ENCODE results near the gene MAD1L1. TPM values are rescaled to one million over a fixed set of nuclear protein-coding genes. Genes with fewer than 3 reads are reported as not detected.

The MAD1L1 gene
- total and polyA plus RNA-seq, 2 of the 8 experiments (the other 6 are each of a cell fraction or from before 2014, with no cell fraction given) = 40.4 to 44.6 TPM

DNA sequence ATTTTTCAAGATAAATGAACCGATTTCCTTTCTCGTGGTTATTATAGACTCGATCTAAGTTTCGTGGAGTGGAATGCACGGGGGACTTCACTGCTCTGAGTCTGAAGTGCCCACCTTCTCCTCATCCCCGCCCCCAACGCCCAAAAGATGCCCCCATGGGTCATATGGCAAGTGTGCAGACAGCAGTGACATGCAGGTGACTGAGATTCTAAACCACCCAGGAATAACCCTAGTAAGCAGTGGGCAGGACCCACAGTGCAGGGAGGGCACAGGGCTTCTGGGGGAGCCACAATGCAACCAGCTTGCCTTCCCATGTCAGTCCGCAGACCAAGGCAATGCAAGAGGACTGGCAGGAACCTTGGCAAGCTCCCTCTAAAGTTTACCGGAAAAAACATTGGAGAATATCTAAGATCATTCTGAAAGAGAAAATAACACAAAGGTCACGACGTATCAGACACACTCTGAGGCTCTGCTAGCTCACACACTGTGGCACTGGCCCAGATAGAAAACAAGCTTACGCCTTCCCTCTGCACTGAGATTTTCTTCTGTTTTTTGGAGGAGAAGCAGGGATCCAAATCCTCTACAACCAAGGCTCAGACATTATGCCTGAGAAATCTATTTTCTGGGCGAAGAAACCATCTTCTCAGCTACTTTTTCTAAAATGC is 239.6 kb downstream of the MAD1L1 start:
- no peak overlapping the region for H4K91ac ChIP-seq (replicated peaks; ENCODE audit: insufficient read length, low read length)
- no peaks in the 10 kb centered on the region for H3K9me3 ChIP-seq (ENCODE audit: insufficient read depth in 2 of 2, low read depth in 1 of 2, low read length in 1 of 2)
- POLR2A ChIA-PET (ENCODE audit: partially characterized antibody) = interaction anchor here (1.1 kb wide), 1 partner anchor 9 kb away, joined by 3 read pairs; no protein-coding TSS in a partner anchor
- peaks cover 2% of the 10 kb centered on the region; the same call in 1 of the 2 replicates for H3K79me1 ChIP-seq (ENCODE audit: low read depth, low read length)
- H3K79me2 ChIP-seq (ENCODE audit: control insufficient read depth in 1 of 2, insufficient read depth in 2 of 2, low read length in 2 of 2) = no peaks in the 10 kb centered on the region
- no peak overlapping the region for H2BK12ac ChIP-seq (ENCODE audit: low read depth, low read length)
- no peak overlapping the region for H2BK5ac ChIP-seq (ENCODE audit: low read depth, low read length)
- H4K20me1 ChIP-seq (replicated peaks in 1 of 2; ENCODE audit: control insufficient read depth in 1 of 2, insufficient read depth in 2 of 2, low read length in 2 of 2) = peaks cover 1 to 2% of the 10 kb centered on the region in 2 experiments
- DNase-seq (ENCODE audit: low read depth in 1 of 2, low spot score in 2 of 2) (no peak), FAIRE-seq (no peak)
- WGBS, 2 experiments (ENCODE audit: extremely low coverage in 1 of 2, insufficient coverage in 1 of 2, insufficient read length in 1 of 2, insufficient replicate concordance in 2 of 2, low coverage in 1 of 2, low lambda C conversion rate in 2 of 2, missing lambda C conversion rate in 1 of 2) = 78% methylated on average over 13 of the region's 13 CpGs; no CpG with 5 or more reads in 1 of the 2 experiments
- H3K23ac ChIP-seq (ENCODE audit: insufficient read length) = no peak overlapping the region
- no peak overlapping the region for H3K27ac ChIP-seq (ENCODE audit: low read depth, low read length)
- H3K9ac ChIP-seq (replicated peaks in 1 of 4; ENCODE audit: extremely low read depth in 1 of 4, low read depth in 3 of 4, low read length in 3 of 4) = no peak overlapping the region; a peak in 1 of 7 replicates
- no peak overlapping the region for H4K5ac ChIP-seq (ENCODE audit: insufficient read length, low read depth, low read length)
- H3K36me3 ChIP-seq (ENCODE audit: control insufficient read depth in 2 of 4, insufficient read depth in 4 of 4, low read length in 3 of 4) = no peaks in the 10 kb centered on the region
- no peaks in the 10 kb centered on the region for H3K27me3 ChIP-seq (replicated peaks in 1 of 4; ENCODE audit: control insufficient read depth in 3 of 4, extremely low read depth in 1 of 4, insufficient read depth in 3 of 4, low read length in 3 of 4)
- CTCF ChIA-PET (ENCODE audit: partially characterized antibody) = interaction anchor here (0.5 to 2.4 kb wide), 4 partner anchors 15 to 199 kb away, joined by 3 to 9 read pairs (median 3); no protein-coding TSS in a partner anchor
- no peak overlapping the region for H3K18ac ChIP-seq (ENCODE audit: extremely low read depth, low read length)
- no peak overlapping the region; the same call in 1 of the 2 replicates for H4K8ac ChIP-seq (ENCODE audit: extremely low read depth, insufficient read depth, low read length)
- no peak overlapping the region for H3K4me2 ChIP-seq (ENCODE audit: insufficient read depth in 1 of 2, low read depth in 2 of 2, low read length in 2 of 2)
- H3K14ac ChIP-seq (ENCODE audit: insufficient read length) = no peak overlapping the region
- no peak overlapping the region for H2BK20ac ChIP-seq (ENCODE audit: low read length)
- H3K4ac ChIP-seq (replicated peaks; ENCODE audit: insufficient read length, low read depth, low read length) = no peak overlapping the region
- no peaks in the 10 kb centered on the region for H3K23me2 ChIP-seq (ENCODE audit: low read depth, low read length)
- no peak overlapping the region for H2AK5ac ChIP-seq (ENCODE audit: low read depth, low read length)
- H2AFZ ChIP-seq (ENCODE audit: low read length) = no peak overlapping the region
- H2BK15ac ChIP-seq (ENCODE audit: low read length) = no peak overlapping the region
- peaks cover 0 to 3% (median 0%) of the 10 kb centered on the region in 4 experiments; a peak in 2 of 7 replicates for H3K4me1 ChIP-seq (replicated peaks in 1 of 4; ENCODE audit: control insufficient read depth in 3 of 4, insufficient read depth in 4 of 4, low read length in 3 of 4)
- H2BK120ac ChIP-seq (replicated peaks; ENCODE audit: low read depth, low read length) = no peak overlapping the region
- no peak overlapping the region for H3K4me3 ChIP-seq (ENCODE audit: extremely low read depth in 1 of 4, insufficient read depth in 2 of 4, low read depth in 3 of 4, low read length in 4 of 4)
- no peak overlapping the region for H3K56ac ChIP-seq (replicated peaks; ENCODE audit: insufficient read length, low read depth, low read length)
- TF ChIP-seq KDM1A (IDR thresholded peaks at IDR 0.05; ENCODE audit: borderline replicate concordance, low read length) (no peak), SIRT6 (IDR thresholded peaks at IDR 0.05; ENCODE audit: low read length) (no peak)
